ENCODE data around the gene UST. TPM values are rescaled to one million over a fixed set of nuclear protein-coding genes. Genes with fewer than 3 reads are reported as not detected.

The UST gene
- total RNA-seq, 2 experiments from 2014 or later, result 1.4 to 4.1 TPM

DNA sequence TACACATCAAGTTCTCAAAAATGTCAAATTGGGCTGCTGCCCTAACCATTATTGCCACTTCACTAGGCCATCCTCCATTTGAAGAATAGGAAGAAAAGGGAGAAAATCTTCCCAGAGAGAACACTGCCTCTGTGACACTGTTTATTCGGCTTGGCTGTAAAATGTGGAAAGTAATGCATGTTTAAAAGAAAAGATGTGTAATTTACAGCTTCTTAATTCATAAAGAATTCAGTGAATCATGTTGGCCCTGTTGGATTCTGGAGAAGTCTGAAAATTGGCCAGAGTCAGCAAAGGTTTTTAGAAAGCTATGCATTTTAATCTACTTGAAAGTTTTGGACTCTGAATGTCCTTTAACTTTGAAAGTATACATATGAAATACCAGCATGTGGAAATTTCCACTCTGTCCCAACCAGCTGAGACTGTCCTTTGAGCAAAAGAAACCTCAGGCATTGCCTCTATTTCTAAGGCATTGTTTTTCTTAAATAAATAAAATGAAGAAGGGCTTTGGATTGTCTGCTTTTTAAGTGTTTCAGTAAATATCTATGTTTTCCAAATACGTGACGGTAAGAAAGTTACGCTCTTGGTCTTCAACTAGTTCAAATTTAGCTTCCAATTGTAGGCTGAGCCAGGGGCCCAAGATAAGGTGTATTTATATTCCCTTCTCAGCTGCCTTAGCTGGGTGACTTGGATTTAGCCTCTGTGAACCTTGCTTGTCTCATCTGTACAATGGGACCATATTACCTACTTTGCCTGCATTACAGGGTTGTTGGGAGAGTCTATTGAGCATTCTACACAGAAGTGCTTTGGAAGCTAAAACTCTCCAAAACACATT, 222.2 kb downstream of the UST start:
- no peaks in the 10 kb centered on the region for H3K9me3 ChIP-seq (ENCODE audit: low read length)
- no peak overlapping the region for H3K27ac ChIP-seq (ENCODE audit: low read depth, low read length, poor library complexity, severe bottlenecking)
- no peaks in the 10 kb centered on the region for H4K20me1 ChIP-seq (ENCODE audit: insufficient read depth, low read length)
- no peaks in the 10 kb centered on the region for H3K36me3 ChIP-seq (ENCODE audit: insufficient read depth, low read length)
- H3K9me2 ChIP-seq (ENCODE audit: insufficient read depth, low read length), result no peaks in the 10 kb centered on the region
- ChIA-PET CTCF (ENCODE audit: unreplicated experiment) (no interaction called here), POLR2A (interaction anchor here (0.6 to 1.1 kb wide), 4 partner anchors 12 to 370 kb away, joined by 3 to 4 read pairs (median 3); no protein-coding TSS in a partner anchor)
- no peak for TF ChIP-seq EZH2phosphoT487 (IDR thresholded peaks at IDR 0.05; ENCODE audit: borderline replicate concordance, low read depth, low read length)
- TF ChIP-seq, protein P1, sequence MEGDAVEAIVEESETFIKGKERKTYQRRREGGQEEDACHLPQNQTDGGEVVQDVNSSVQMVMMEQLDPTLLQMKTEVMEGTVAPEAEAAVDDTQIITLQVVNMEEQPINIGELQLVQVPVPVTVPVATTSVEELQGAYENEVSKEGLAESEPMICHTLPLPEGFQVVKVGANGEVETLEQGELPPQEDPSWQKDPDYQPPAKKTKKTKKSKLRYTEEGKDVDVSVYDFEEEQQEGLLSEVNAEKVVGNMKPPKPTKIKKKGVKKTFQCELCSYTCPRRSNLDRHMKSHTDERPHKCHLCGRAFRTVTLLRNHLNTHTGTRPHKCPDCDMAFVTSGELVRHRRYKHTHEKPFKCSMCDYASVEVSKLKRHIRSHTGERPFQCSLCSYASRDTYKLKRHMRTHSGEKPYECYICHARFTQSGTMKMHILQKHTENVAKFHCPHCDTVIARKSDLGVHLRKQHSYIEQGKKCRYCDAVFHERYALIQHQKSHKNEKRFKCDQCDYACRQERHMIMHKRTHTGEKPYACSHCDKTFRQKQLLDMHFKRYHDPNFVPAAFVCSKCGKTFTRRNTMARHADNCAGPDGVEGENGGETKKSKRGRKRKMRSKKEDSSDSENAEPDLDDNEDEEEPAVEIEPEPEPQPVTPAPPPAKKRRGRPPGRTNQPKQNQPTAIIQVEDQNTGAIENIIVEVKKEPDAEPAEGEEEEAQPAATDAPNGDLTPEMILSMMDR (conservative IDR thresholded peaks at IDR 0.05; ENCODE audit: low read length), result no peak
- DNase-seq (ENCODE audit: low spot score), result no peak
- intact Hi-C loops (cut with micrococcal nuclease; ENCODE audit: unreplicated experiment), result loop anchor here (2.0 kb wide), 1 partner anchor 58 kb away; no protein-coding TSS in a partner anchor
- no peaks in the 10 kb centered on the region for H3K79me2 ChIP-seq (ENCODE audit: insufficient read depth, low read depth, low read length)
- peaks cover 25% of the 10 kb centered on the region for H3K4me1 ChIP-seq (ENCODE audit: insufficient read depth, low read length, poor library complexity, severe bottlenecking)
- H2AFZ ChIP-seq (ENCODE audit: low read length), result no peak overlapping the region
- H3K4me2 ChIP-seq (ENCODE audit: low read length), result no peak overlapping the region
- H3K4me3 ChIP-seq (ENCODE audit: low read depth, low read length, poor library complexity, severe bottlenecking), result no peak overlapping the region
- no TSS peak for BruUV-seq (replicated peaks)

DNA sequence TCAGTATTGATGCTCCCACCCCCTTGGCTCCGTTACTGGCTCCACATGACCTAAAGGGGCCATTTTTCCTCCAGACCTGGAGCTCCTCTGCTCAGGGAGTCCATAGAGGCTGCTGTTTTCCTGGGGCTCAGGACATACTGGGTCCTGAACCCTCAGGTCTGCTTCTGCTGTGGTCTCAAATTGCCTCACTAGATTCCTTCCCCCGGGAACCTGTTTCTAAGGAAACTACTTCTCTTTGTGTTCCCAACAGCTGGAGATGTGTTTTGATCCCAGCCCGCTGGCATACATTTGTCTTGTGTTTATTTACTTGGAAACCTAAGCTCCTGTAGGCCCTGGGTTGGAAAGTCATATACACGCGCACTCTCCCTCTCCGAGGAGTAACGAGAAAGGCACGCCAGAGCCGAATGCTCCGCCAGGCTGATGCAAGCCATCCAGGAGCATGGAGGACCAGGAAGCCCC, 222.8 kb downstream of the UST start:
- TF ChIP-seq EZH2phosphoT487 (IDR thresholded peaks at IDR 0.05; ENCODE audit: borderline replicate concordance, low read depth, low read length), result no peak
- TF ChIP-seq, protein P1 (conservative IDR thresholded peaks at IDR 0.05; ENCODE audit: low read length), result no peak
- no peaks in the 10 kb centered on the region for H3K9me3 ChIP-seq (ENCODE audit: low read length)
- no peak overlapping the region for H3K4me3 ChIP-seq (ENCODE audit: low read depth, low read length, poor library complexity, severe bottlenecking)
- DNase-seq (ENCODE audit: low spot score), result no peak
- ChIA-PET POLR2A (interaction anchor here (0.6 to 0.7 kb wide), 3 partner anchors 35 to 370 kb away, joined by 3 read pairs; no protein-coding TSS in a partner anchor), CTCF (ENCODE audit: unreplicated experiment) (no interaction called here)
- H4K20me1 ChIP-seq (ENCODE audit: insufficient read depth, low read length), result no peaks in the 10 kb centered on the region
- H3K9me2 ChIP-seq (ENCODE audit: insufficient read depth, low read length), result no peaks in the 10 kb centered on the region
- BruUV-seq (replicated peaks), result no TSS peak
- no peak overlapping the region for H3K4me2 ChIP-seq (ENCODE audit: low read length)
- no peaks in the 10 kb centered on the region for H3K36me3 ChIP-seq (ENCODE audit: insufficient read depth, low read length)
- H2AFZ ChIP-seq (ENCODE audit: low read length), result no peak overlapping the region
- no peaks in the 10 kb centered on the region for H3K79me2 ChIP-seq (ENCODE audit: insufficient read depth, low read depth, low read length)
- H3K4me1 ChIP-seq (ENCODE audit: insufficient read depth, low read length, poor library complexity, severe bottlenecking), result peaks cover 25% of the 10 kb centered on the region
- intact Hi-C loops (cut with micrococcal nuclease; ENCODE audit: unreplicated experiment), result loop anchor here (2.0 kb wide), 1 partner anchor 59 kb away; no protein-coding TSS in a partner anchor
- no peak overlapping the region for H3K27ac ChIP-seq (ENCODE audit: low read depth, low read length, poor library complexity, severe bottlenecking)

All from OCI-LY7 (cell line).